Measurements from ENCODE around the gene RSPH6A. TPM values are rescaled to one million over a fixed set of nuclear protein-coding genes. Genes with fewer than 3 reads are reported as not detected.

RSPH6A gene
- total and polyA plus RNA-seq, 2 of the 13 experiments (the other 11 are each of a cell fraction or from before 2014, with no cell fraction given) = 0.07 TPM; not detected in 1

- TF ChIP-seq TIGD3 (CRISPR knock-in tag; IDR thresholded peaks at IDR 0.05; ENCODE audit: borderline replicate concordance) = no peak
- no peak for TF ChIP-seq ZBTB4 (CRISPR knock-in tag; IDR thresholded peaks at IDR 0.05; ENCODE audit: borderline replicate concordance)
- TF ChIP-seq MXD3 (CRISPR knock-in tag; IDR thresholded peaks at IDR 0.05) = no peak
These were observed 48.7 kb downstream of the RSPH6A start (continued) for GRCh38 chr19:45766296-45766868.

GRCh38 chr19:45765702-45766295 is 49.3 kb downstream of the RSPH6A start:
- POLR2A ChIA-PET = interaction anchor here (0.5 kb wide), 1 partner anchor 10 kb away, joined by 3 read pairs; no protein-coding TSS in a partner anchor

More at GRCh38 chr19:45765702-45766295, 49.3 kb downstream of the RSPH6A start:
- 94% methylated on average over 14 of the region's 23 CpGs for WGBS (ENCODE audit: low lambda C conversion rate)
- peaks cover 3% of the 10 kb centered on the region for H3K79me2 ChIP-seq (ENCODE audit: insufficient read depth, low read length)
- H3K27ac ChIP-seq (ENCODE audit: extremely low read length, insufficient read depth, low read length) = no peak overlapping the region
- ATAC-seq = no peak
- H4K20me1 ChIP-seq (ENCODE audit: insufficient read depth, low read length) = no peaks in the 10 kb centered on the region
- CTCF ChIA-PET (ENCODE audit: low intra/inter-chr PET ratio, low total read pairs) = no interaction called here
- DNase-seq (ENCODE audit: low spot score) = no peak
- TF ChIP-seq POLR2A (IDR thresholded peaks at IDR 0.05; ENCODE audit: insufficient read depth in 1 of 2, low read depth in 2 of 2, low read length in 2 of 2) (peak in 1 of 2 experiments; percentile 11; a peak in 2 of 4 replicates), ZNF256 (CRISPR knock-in tag; conservative IDR thresholded peaks at IDR 0.05) (no peak), AGO1 (IDR thresholded peaks at IDR 0.05; ENCODE audit: low read depth, low read length, poor library complexity, severe bottlenecking) (peak; percentile 88), ZNF703 (CRISPR knock-in tag; IDR thresholded peaks at IDR 0.05; ENCODE audit: borderline replicate concordance) (no peak), SRSF4 (IDR thresholded peaks at IDR 0.05; ENCODE audit: low read depth, low read length, poor library complexity, severe bottlenecking) (peak; percentile 48), RBFOX2 (IDR thresholded peaks at IDR 0.05; ENCODE audit: low read depth, low read length) (0 out of 2 replicates have a peak, but pooled peaks have one; percentile 15), AGO2 (optimal IDR thresholded peaks at IDR 0.05; ENCODE audit: low read depth, low read length) (peak; percentile 88), PHF21A (CRISPR knock-in tag; IDR thresholded peaks at IDR 0.05) (no peak), ZNF616 (CRISPR knock-in tag; IDR thresholded peaks at IDR 0.05; ENCODE audit: low read depth) (0 out of 2 replicates have a peak, but pooled peaks have one; percentile 41)
- H2AFZ ChIP-seq (ENCODE audit: low read length) = no peak overlapping the region
- in situ Hi-C loops (cut with HindIII; ENCODE audit: extremely low pct_ligation_motif_present, low pct_unique_long_range_greater_than_20kb) = no loop called here
- no TSS peak for BruUV-seq (replicated peaks)
- no peak overlapping the region for H3K4me3 ChIP-seq (replicated peaks in 1 of 3; ENCODE audit: insufficient read depth in 1 of 3, low read depth in 2 of 3, low read length in 3 of 3)
- H3K4me2 ChIP-seq (ENCODE audit: low read depth, low read length) = no peak overlapping the region
- intact Hi-C loops (cut with micrococcal nuclease; ENCODE audit: unreplicated experiment) = loop anchor here (5.0 kb wide), 1 partner anchor 33 kb away; the partner anchor contains the start of genes FBXO46 and MEIOSIN
- H3K27me3 ChIP-seq (ENCODE audit: control insufficient read depth in 1 of 2, insufficient read depth in 2 of 2, low read length in 2 of 2) = peaks cover 8 to 19% of the 10 kb centered on the region in 2 experiments; a peak in 3 of 5 replicates
- H3K9ac ChIP-seq (ENCODE audit: insufficient read depth, low read depth, low read length) = no peak overlapping the region
- no peak for FAIRE-seq
- no peaks in the 10 kb centered on the region for H3K36me3 ChIP-seq (replicated peaks in 1 of 2; ENCODE audit: control insufficient read depth in 1 of 2, insufficient read depth in 2 of 2, low read length in 2 of 2)
- H3K4me1 ChIP-seq (ENCODE audit: insufficient read depth, low read length) = peaks cover 10% of the 10 kb centered on the region; the same call in 1 of the 2 replicates
- no peaks in the 10 kb centered on the region for H3K9me3 ChIP-seq (ENCODE audit: low read length)

Measured in HepG2 (cell line).